A673 (cell line): Measurements from ENCODE around the gene LRP1B. TPM values are rescaled to one million over a fixed set of nuclear protein-coding genes. Genes with fewer than 3 reads are reported as not detected.

ENCODE experiments used
- BruUV-seq: library from RNA; stranded (reverse); fragments of 400-500 nt; replicated peaks from 2 replicates; lab custom pipeline; 2021; lab: Mats Ljungman, UMichigan
- CTCF ChIA-PET: fragments of 300-600 bp; sonication (Branson Sonifier 250); formaldehyde crosslinking; loops from one replicate; lab custom pipeline; 2022; ENCODE audit warnings: antibody characterized with exemption; lab: Charles Lee
- POLR2A ChIA-PET: fragments of 300-600 bp; sonication (Branson Sonifier 250); formaldehyde crosslinking; loops from one replicate; lab custom pipeline; 2022; ENCODE audit warnings: antibody characterized with exemption; ENCODE audit not compliant: low non-redundant PET; lab: Charles Lee
- DNase-seq: peaks from one replicate; pipeline ENCODE4 v3.0.0-alpha.2; 2015; ENCODE audit warnings: low spot score
- H3K27ac ChIP-seq: fragments of 200-600 bp; sonication (generic); 2 replicates; pipeline ENCODE4 v1.5.1; 2016; ENCODE audit warnings: mixed run types, low read depth, mild to moderate bottlenecking, mixed read lengths, antibody characterized with exemption, low read length; ENCODE audit not compliant: poor library complexity, severe bottlenecking
- H3K27me3 ChIP-seq: fragments of 200-600 bp; sonication (generic); replicated peaks from 2 replicates; pipeline ENCODE4 v1.6.1; 2017; ENCODE audit warnings: mixed run types, low read depth, mild to moderate bottlenecking, mixed read lengths, antibody characterized with exemption, low read length; ENCODE audit not compliant: insufficient read depth, poor library complexity
- H3K36me3 ChIP-seq: fragments of 200-600 bp; sonication (generic); 2 replicates; pipeline ENCODE4 v1.6.1; 2016; ENCODE audit warnings: mixed run types, mild to moderate bottlenecking, mixed read lengths, antibody characterized with exemption, low read length; ENCODE audit not compliant: insufficient read depth, poor library complexity, severe bottlenecking
- H3K4me1 ChIP-seq: fragments of 200-600 bp; sonication (generic); 2 replicates; pipeline ENCODE4 v1.6.1; 2017; ENCODE audit warnings: mixed run types, mild to moderate bottlenecking, mixed read lengths, antibody characterized with exemption, low read length; ENCODE audit not compliant: insufficient read depth, poor library complexity, severe bottlenecking
- H3K4me3 ChIP-seq: fragments of 200-600 bp; sonication (generic); 2 replicates; pipeline ENCODE4 v1.5.1; 2016; ENCODE audit warnings: low read depth, mixed run types, mild to moderate bottlenecking, mixed read lengths, low read length; ENCODE audit not compliant: poor library complexity, severe bottlenecking
- H3K9me3 ChIP-seq: fragments of 200-600 bp; sonication (generic); 2 replicates; pipeline ENCODE4 v1.6.1; 2016; ENCODE audit warnings: mixed run types, low read depth, mild to moderate bottlenecking, mixed read lengths, antibody characterized with exemption, low read length; ENCODE audit not compliant: poor library complexity, severe bottlenecking
- EZH2 ChIP-seq: fragments of 200-600 bp; sonication (generic); IDR thresholded peaks from 2 replicates; pipeline ENCODE4 v1.6.1; 2017; ENCODE audit warnings: borderline replicate concordance, low read depth, mild to moderate bottlenecking, mixed read lengths, antibody characterized with exemption, low read length; ENCODE audit not compliant: poor library complexity, severe bottlenecking
- intact Hi-C: fragments of 100-400 bp; cut with micrococcal nuclease; formaldehyde crosslinking; loops from one replicate; pipeline ENCODE4 v1.10.0; 2022; ENCODE audit not compliant: unreplicated experiment
- total RNA-seq: library from RNA; stranded (reverse); gene quantifications from 2 replicates; pipeline ENCODE4 v1.2.3, GENCODE V29; 2021
- TF ChIP-seq, protein P1 (sequence below): fragments of 300-800, 200-600 bp; sonication (generic); conservative IDR thresholded peaks from 2 replicates; pipeline ENCODE4 v1.5.1; 2017; ENCODE audit warnings: low read depth, mild to moderate bottlenecking, antibody characterized with exemption, low read length, moderate library complexity, mixed read lengths

Gene LRP1B
- total RNA-seq, 1 experiment from 2014 or later, result 9.9 TPM

- TF ChIP-seq, protein P1, sequence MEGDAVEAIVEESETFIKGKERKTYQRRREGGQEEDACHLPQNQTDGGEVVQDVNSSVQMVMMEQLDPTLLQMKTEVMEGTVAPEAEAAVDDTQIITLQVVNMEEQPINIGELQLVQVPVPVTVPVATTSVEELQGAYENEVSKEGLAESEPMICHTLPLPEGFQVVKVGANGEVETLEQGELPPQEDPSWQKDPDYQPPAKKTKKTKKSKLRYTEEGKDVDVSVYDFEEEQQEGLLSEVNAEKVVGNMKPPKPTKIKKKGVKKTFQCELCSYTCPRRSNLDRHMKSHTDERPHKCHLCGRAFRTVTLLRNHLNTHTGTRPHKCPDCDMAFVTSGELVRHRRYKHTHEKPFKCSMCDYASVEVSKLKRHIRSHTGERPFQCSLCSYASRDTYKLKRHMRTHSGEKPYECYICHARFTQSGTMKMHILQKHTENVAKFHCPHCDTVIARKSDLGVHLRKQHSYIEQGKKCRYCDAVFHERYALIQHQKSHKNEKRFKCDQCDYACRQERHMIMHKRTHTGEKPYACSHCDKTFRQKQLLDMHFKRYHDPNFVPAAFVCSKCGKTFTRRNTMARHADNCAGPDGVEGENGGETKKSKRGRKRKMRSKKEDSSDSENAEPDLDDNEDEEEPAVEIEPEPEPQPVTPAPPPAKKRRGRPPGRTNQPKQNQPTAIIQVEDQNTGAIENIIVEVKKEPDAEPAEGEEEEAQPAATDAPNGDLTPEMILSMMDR, result no peak
- no peak for TF ChIP-seq EZH2
- no peak overlapping the region for H3K4me3 ChIP-seq
- H3K9me3 ChIP-seq, result no peaks in the 10 kb centered on the region
- peaks cover 6% of the 10 kb centered on the region for H3K4me1 ChIP-seq
- peak; percentile 15 for DNase-seq
- BruUV-seq, result no TSS peak
- POLR2A ChIA-PET, result no interaction called here
- no peaks in the 10 kb centered on the region for H3K36me3 ChIP-seq
- CTCF ChIA-PET, result no interaction called here
- no peaks in the 10 kb centered on the region for H3K27me3 ChIP-seq
- no peak overlapping the region for H3K27ac ChIP-seq
- intact Hi-C loops, result no loop called here
Measured at GRCh38 chr2:140506606-140507005, 1624.2 kb downstream of the LRP1B start.

DNA sequence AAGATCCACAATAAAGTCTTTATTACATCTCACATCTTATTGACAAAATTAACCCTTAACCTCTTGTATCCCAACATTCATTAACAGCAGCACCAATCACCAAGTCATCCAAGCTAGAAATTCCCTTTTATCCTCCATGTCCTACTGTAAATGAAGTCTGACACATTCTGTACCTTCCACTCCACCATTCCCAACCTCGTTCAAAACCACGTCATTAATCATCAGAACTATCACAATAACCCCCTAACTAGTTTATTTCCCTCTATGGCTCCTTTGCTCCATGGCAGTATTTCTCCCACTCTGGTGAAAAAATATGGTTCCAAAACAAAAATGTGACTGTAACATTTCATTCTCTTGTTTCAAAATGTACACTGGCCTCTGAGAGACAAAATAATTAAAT lies 1626.2 kb downstream of the LRP1B start:
- peaks cover 6% of the 10 kb centered on the region for H3K4me1 ChIP-seq
- intact Hi-C loops, result no loop called here
- H3K4me3 ChIP-seq, result no peak overlapping the region
- H3K27me3 ChIP-seq, result no peaks in the 10 kb centered on the region
- no peak for DNase-seq
- BruUV-seq, result no TSS peak
- CTCF ChIA-PET, result no interaction called here
- H3K36me3 ChIP-seq, result no peaks in the 10 kb centered on the region
- POLR2A ChIA-PET, result no interaction called here
- no peaks in the 10 kb centered on the region for H3K9me3 ChIP-seq
- TF ChIP-seq EZH2, result no peak
- TF ChIP-seq, protein P1, result no peak
- no peak overlapping the region for H3K27ac ChIP-seq

DNA sequence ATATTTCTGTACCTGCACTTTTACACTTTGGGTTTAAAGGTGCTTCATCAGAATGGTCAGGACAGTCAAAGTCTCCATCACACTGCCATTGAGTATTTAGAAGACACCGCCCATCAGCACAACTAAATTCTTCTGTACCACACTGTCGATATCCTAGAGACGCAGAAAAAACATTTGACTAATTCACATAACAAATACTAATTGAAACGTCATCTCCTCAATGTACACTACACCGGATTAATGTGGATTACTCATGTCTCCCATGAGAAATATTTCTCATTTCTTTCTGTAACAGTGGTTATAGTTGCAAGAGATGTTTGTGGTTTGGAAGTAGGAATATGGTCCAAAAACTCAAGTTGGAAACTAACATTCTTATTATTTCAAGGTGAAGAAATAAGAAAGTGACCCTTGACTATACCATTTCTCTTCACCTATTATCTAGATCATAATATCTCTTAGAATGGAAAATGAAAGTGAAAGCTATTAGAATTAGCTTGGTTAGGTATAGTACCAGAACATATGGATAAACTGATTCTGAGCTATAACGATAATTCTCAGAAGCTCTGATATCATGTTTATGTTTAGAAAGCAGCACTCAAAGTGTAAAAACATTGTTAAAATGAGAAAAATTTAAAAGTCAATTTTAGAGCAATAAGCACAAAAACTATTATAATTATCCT lies 1627.7 kb downstream of the LRP1B start:
- no peak overlapping the region for H3K27ac ChIP-seq
- no TSS peak for BruUV-seq
- H3K36me3 ChIP-seq, result no peaks in the 10 kb centered on the region
- ChIA-PET POLR2A (no interaction called here), CTCF (no interaction called here)
- H3K4me1 ChIP-seq, result peaks cover 19% of the 10 kb centered on the region
- TF ChIP-seq EZH2, result no peak
- TF ChIP-seq, protein P1, result no peak
- no peak overlapping the region for H3K4me3 ChIP-seq
- H3K9me3 ChIP-seq, result no peaks in the 10 kb centered on the region
- H3K27me3 ChIP-seq, result no peaks in the 10 kb centered on the region
- intact Hi-C loops, result no loop called here
- DNase-seq, result no peak
